HepG2 (cell line): Measurements from ENCODE around the gene RBBP8NL. TPM values are rescaled to one million over a fixed set of nuclear protein-coding genes. Genes with fewer than 3 reads are reported as not detected.

Source experiments
- CCAR2 ChIP-seq: fragments of 200-400 bp; formaldehyde crosslinking; optimal IDR thresholded peaks from 2 replicates; pipeline ENCODE3; 2018; ENCODE audit warnings: low read depth, mild to moderate bottlenecking, low read length, moderate library complexity
- CEBPB ChIP-seq: IDR thresholded peaks from 2 replicates; pipeline ENCODE4 v1.6.1; 2011; ENCODE audit warnings: low read depth, low read length, improper control_type of control experiment, borderline replicate concordance
- FOXP1 ChIP-seq, 2 experiments: fragments of 450-650 bp in 1 of 2; IDR thresholded peaks; 2 replicates each; pipeline ENCODE4 v1.6.1; 2017 to 2018; ENCODE audit warnings: antibody characterized with exemption in 1 of 2
- HDAC6 ChIP-seq: fragments of 200-600 bp; sonication (generic); IDR thresholded peaks from 2 replicates; pipeline ENCODE4 v1.7.0; 2017; ENCODE audit warnings: mild to moderate bottlenecking, antibody characterized with exemption, low read length, low read depth
- HOXA7 ChIP-seq: sonication (generic); formaldehyde crosslinking; IDR thresholded peaks from 2 replicates; pipeline ENCODE4 v1.8.1; 2022; ENCODE audit warnings: mild to moderate bottlenecking, missing genetic modification reagents, moderate library complexity
- KDM4B ChIP-seq: sonication (generic); formaldehyde crosslinking; IDR thresholded peaks from 2 replicates; pipeline ENCODE4 v1.4.0; 2020; ENCODE audit warnings: missing genetic modification reagents
- MXD1 ChIP-seq: sonication (generic); formaldehyde crosslinking; IDR thresholded peaks from 2 replicates; pipeline ENCODE4 v1.4.0; 2020; ENCODE audit warnings: mild to moderate bottlenecking, missing genetic modification reagents
- NR0B2 ChIP-seq: sonication (generic); formaldehyde crosslinking; IDR thresholded peaks from 2 replicates; pipeline ENCODE4 v1.4.0; 2020; ENCODE audit warnings: mild to moderate bottlenecking, missing genetic modification reagents
- PAX8 ChIP-seq: sonication (generic); formaldehyde crosslinking; IDR thresholded peaks from 2 replicates; pipeline ENCODE4 v1.8.0; 2022; ENCODE audit warnings: mild to moderate bottlenecking, missing genetic modification reagents, borderline replicate concordance
- PPARG ChIP-seq: conservative IDR thresholded peaks from 2 replicates; pipeline ENCODE4 v1.6.1; 2016; ENCODE audit warnings: missing biosample characterization, missing genetic modification reagents
- PREB ChIP-seq: sonication (generic); formaldehyde crosslinking; IDR thresholded peaks from 2 replicates; pipeline ENCODE4 v1.4.0; 2020; ENCODE audit warnings: missing genetic modification reagents
- SKIL ChIP-seq: sonication (generic); formaldehyde crosslinking; IDR thresholded peaks from 2 replicates; pipeline ENCODE4 v1.8.0; 2022; ENCODE audit warnings: missing genetic modification reagents, mild to moderate bottlenecking, moderate library complexity, borderline replicate concordance
- THRA ChIP-seq: sonication (generic); formaldehyde crosslinking; IDR thresholded peaks from 2 replicates; pipeline ENCODE4 v1.4.0; 2020; ENCODE audit warnings: missing genetic modification reagents, borderline replicate concordance
- TOE1 ChIP-seq: sonication (generic); formaldehyde crosslinking; IDR thresholded peaks from 2 replicates; pipeline ENCODE4 v1.4.0; 2020; ENCODE audit warnings: mild to moderate bottlenecking, missing genetic modification reagents
- ZFX ChIP-seq: sonication (generic); formaldehyde crosslinking; IDR thresholded peaks from 2 replicates; pipeline ENCODE4 v1.4.0; 2020; ENCODE audit warnings: mild to moderate bottlenecking, low read depth, missing genetic modification reagents, moderate library complexity
- ZIK1 ChIP-seq: sonication (generic); formaldehyde crosslinking; IDR thresholded peaks from 2 replicates; pipeline ENCODE4 v1.5.0; 2020; ENCODE audit warnings: mild to moderate bottlenecking, low read depth, missing genetic modification reagents, borderline replicate concordance
- ZNF280D ChIP-seq: sonication (generic); formaldehyde crosslinking; IDR thresholded peaks from 2 replicates; pipeline ENCODE4 v1.5.1; 2020; ENCODE audit warnings: mild to moderate bottlenecking, missing genetic modification reagents
- ZNF558 ChIP-seq: sonication (generic); formaldehyde crosslinking; IDR thresholded peaks from 2 replicates; pipeline ENCODE4 v1.9.0; 2022; ENCODE audit warnings: mild to moderate bottlenecking, missing genetic modification reagents, borderline replicate concordance
- ZNF883 ChIP-seq: sonication (generic); formaldehyde crosslinking; IDR thresholded peaks from 2 replicates; pipeline ENCODE4 v1.5.1; 2020; ENCODE audit warnings: mild to moderate bottlenecking, missing genetic modification reagents; ENCODE audit errors: not compliant biosample characterization
- polyA plus RNA-seq, 8 experiments: library from polyadenylated mRNA; depleted of rRNA in 3 of 8; stranded (reverse) in 7 of 8; unstranded in 1 of 8; fragments of >200 nt; fragmentation: Illumina TruSeq in 4 of 8; extraction: Trizol in 4 of 8; gene quantifications; 2 replicates each; pipeline versions ENCODE4 v1.2.1 to v1.2.3, GENCODE V29; 2011 to 2016; ENCODE audit warnings: low read depth in 4 of 8, missing spikeins in 1 of 8, mixed read lengths in 1 of 8; ENCODE audit not compliant: insufficient read depth in 1 of 8
- total RNA-seq, 5 experiments: library from RNA; depleted of rRNA; stranded (reverse); fragments of >200 nt; fragmentation: Illumina TruSeq; extraction: Trizol; gene quantifications; 2 replicates each; pipeline ENCODE4 v1.2.3, GENCODE V29; 2016; ENCODE audit warnings: low read depth in 1 of 5

The RBBP8NL gene
- total and polyA plus RNA-seq, 2 of the 13 experiments (the other 11 are each of a cell fraction or from before 2014, with no cell fraction given), result 0.69 to 0.86 TPM

GRCh38 chr20:62382306-62383198 is 44.8 kb downstream of the RBBP8NL start (continued):
- TF ChIP-seq ZIK1 (CRISPR knock-in tag) (peak; percentile 44; the same call in 1 of the 2 replicates), NR0B2 (CRISPR knock-in tag) (peak; percentile 90), FOXP1 (IDR thresholded peaks at IDR 0.05) (no peak), FOXP1 (CRISPR knock-in tag; IDR thresholded peaks at IDR 0.05) (peak; percentile 83), KDM4B (CRISPR knock-in tag) (peak; percentile 92; the same call in 1 of the 2 replicates), ZNF280D (CRISPR knock-in tag) (no peak), CEBPB (no peak), TOE1 (CRISPR knock-in tag) (no peak), ZNF883 (CRISPR knock-in tag) (peak; percentile 88), MXD1 (CRISPR knock-in tag) (peak; percentile 65; the same call in 1 of the 2 replicates), ZNF558 (CRISPR knock-in tag) (no peak), PPARG (CRISPR knock-in tag) (peak; percentile 43; the same call in 1 of the 2 replicates), HOXA7 (CRISPR knock-in tag) (no peak), ZFX (CRISPR knock-in tag) (peak; percentile 84), SKIL (CRISPR knock-in tag) (no peak), THRA (CRISPR knock-in tag) (peak; percentile 73; the same call in 1 of the 2 replicates), PAX8 (no peak), PREB (CRISPR knock-in tag) (no peak), HDAC6 (no peak), CCAR2 (peak; percentile 56)
